GM23338 (cell line): Measurements from ENCODE around the gene ASTN1. TPM values are rescaled to one million over a fixed set of nuclear protein-coding genes. Genes with fewer than 3 reads are reported as not detected.

ENCODE experiments used
- ATAC-seq: fragments of 200-7000 bp; cut with Tn5 transposase; 3 replicates; pipeline ENCODE4 v1.9.1; 2020
- DNase-seq: peaks from one replicate; pipeline ENCODE4 v3.0.0-alpha.2; 2015; ENCODE audit warnings: low spot score
- H2AFZ ChIP-seq: fragments of 200-600 bp; sonication (generic); 2 replicates; pipeline ENCODE4 v1.8.0; 2016; ENCODE audit warnings: antibody characterized with exemption, mild to moderate bottlenecking, moderate library complexity
- H3F3A ChIP-seq: fragments of 200-600 bp; sonication (generic); replicated peaks from 2 replicates; pipeline ENCODE4 v1.8.0; 2017; ENCODE audit warnings: antibody characterized with exemption, mixed run types, low read depth
- H3K27ac ChIP-seq: fragments of 200-600 bp; sonication (generic); 2 replicates; pipeline ENCODE4 v1.6.1; 2016; ENCODE audit warnings: low read depth
- H3K27me3 ChIP-seq: fragments of 200-600 bp; sonication (generic); 2 replicates; pipeline ENCODE4 v1.8.0; 2016; ENCODE audit warnings: mild to moderate bottlenecking, mixed run types, moderate library complexity; ENCODE audit not compliant: insufficient read depth
- H3K36me3 ChIP-seq: fragments of 200-600 bp; sonication (generic); 2 replicates; pipeline ENCODE4 v1.8.0; 2016; ENCODE audit warnings: mild to moderate bottlenecking; ENCODE audit not compliant: insufficient read depth
- H3K4me1 ChIP-seq: fragments of 200-600 bp; sonication (generic); 2 replicates; pipeline ENCODE4 v1.8.0; 2016; ENCODE audit warnings: mild to moderate bottlenecking, moderate library complexity; ENCODE audit not compliant: insufficient read depth
- H3K4me2 ChIP-seq: fragments of 200-600 bp; sonication (generic); 2 replicates; pipeline ENCODE4 v1.7.1; 2017; ENCODE audit warnings: mixed run types
- H3K4me3 ChIP-seq: fragments of 200-600 bp; sonication (generic); 2 replicates; pipeline ENCODE4 v1.6.1; 2016; ENCODE audit warnings: mixed run types
- H3K79me2 ChIP-seq: fragments of 200-600 bp; sonication (generic); replicated peaks from 2 replicates; pipeline ENCODE4 v1.8.0; 2017; ENCODE audit warnings: mild to moderate bottlenecking; ENCODE audit not compliant: insufficient read depth
- H3K9me2 ChIP-seq: fragments of 200-600 bp; sonication (generic); 2 replicates; pipeline ENCODE4 v1.8.0; 2017; ENCODE audit not compliant: insufficient read depth
- H4K20me1 ChIP-seq: fragments of 200-600 bp; sonication (generic); replicated peaks from 2 replicates; pipeline ENCODE4 v1.8.0; 2017; ENCODE audit warnings: mild to moderate bottlenecking; ENCODE audit not compliant: insufficient read depth
- H3K27ac Mint-ChIP-seq: 2 replicates; pipeline ENCODE4 v1.8.0; 2020; ENCODE audit warnings: inconsistent platforms, mild to moderate bottlenecking, moderate library complexity, mixed read lengths
- H3K27me3 Mint-ChIP-seq: 3 replicates; pipeline ENCODE4 v1.8.0; 2022; ENCODE audit warnings: low read depth, mild to moderate bottlenecking, moderate library complexity, mixed read lengths, inconsistent platforms; ENCODE audit not compliant: insufficient read depth, poor library complexity
- H3K36me3 Mint-ChIP-seq: 3 replicates; pipeline ENCODE4 v1.8.0; 2021; ENCODE audit warnings: low read depth, mild to moderate bottlenecking, inconsistent platforms, moderate library complexity, mixed read lengths
- H3K4me1 Mint-ChIP-seq: 3 replicates; pipeline ENCODE4 v1.8.0; 2020; ENCODE audit warnings: mild to moderate bottlenecking, inconsistent platforms, mixed read lengths
- H3K4me3 Mint-ChIP-seq: 3 replicates; pipeline ENCODE4 v1.8.0; 2021; ENCODE audit warnings: moderate library complexity, mild to moderate bottlenecking, inconsistent platforms, mixed read lengths
- H3K9me3 Mint-ChIP-seq: 3 replicates; pipeline ENCODE4 v1.8.0; 2020; ENCODE audit warnings: moderate library complexity, mild to moderate bottlenecking, inconsistent platforms, mixed read lengths
- CREB1 ChIP-seq: fragments of 250-450 bp; sonication (Bioruptor Pico); IDR thresholded peaks from 2 replicates; pipeline ENCODE4 v1.5.0; 2020; ENCODE audit warnings: low read depth, mild to moderate bottlenecking, moderate library complexity
- CTCF ChIP-seq, 2 experiments: fragments of 200-600 bp in 1 of 2; sonication (generic) in 1 of 2; conservative IDR thresholded peaks; 2 replicates each; pipeline versions ENCODE4 v1.5.1 to v1.6.1; 2016 to 2017; ENCODE audit warnings: antibody characterized with exemption in 2 of 2, low read depth in 2 of 2, mild to moderate bottlenecking in 2 of 2, moderate library complexity in 1 of 2
- ETS1 ChIP-seq: IDR thresholded peaks from 2 replicates; pipeline ENCODE4 v1.6.1; 2016; ENCODE audit warnings: antibody characterized with exemption
- EZH2 ChIP-seq: fragments of 200-600 bp; sonication (generic); IDR thresholded peaks from one replicate; pipeline ENCODE4 v1.8.0; 2017; ENCODE audit warnings: antibody characterized with exemption, mild to moderate bottlenecking, low read depth; ENCODE audit not compliant: unreplicated experiment
- JUNB ChIP-seq: IDR thresholded peaks from one replicate; pipeline ENCODE4 v1.6.1; 2016; ENCODE audit warnings: antibody characterized with exemption; ENCODE audit not compliant: unreplicated experiment
- NANOG ChIP-seq: IDR thresholded peaks from 2 replicates; pipeline ENCODE4 v1.6.1; 2016; ENCODE audit warnings: antibody characterized with exemption, borderline replicate concordance
- STAT1 ChIP-seq: IDR thresholded peaks from one replicate; pipeline ENCODE4 v1.6.1; 2016; ENCODE audit warnings: antibody characterized with exemption; ENCODE audit not compliant: unreplicated experiment
- ZNF114 ChIP-seq: fragments of 250-450 bp; sonication (Bioruptor Pico); IDR thresholded peaks from 2 replicates; pipeline ENCODE4 v1.5.0; 2020; ENCODE audit warnings: mild to moderate bottlenecking, moderate library complexity
- ZNF331 ChIP-seq: fragments of 250-450 bp; sonication (Bioruptor Pico); IDR thresholded peaks from 2 replicates; pipeline ENCODE4 v1.5.0; 2020; ENCODE audit warnings: low read depth, mild to moderate bottlenecking, moderate library complexity
- ZNF462 ChIP-seq: fragments of 250-450 bp; sonication (Bioruptor Pico); IDR thresholded peaks from 2 replicates; pipeline ENCODE4 v1.5.0; 2020; ENCODE audit warnings: mild to moderate bottlenecking, moderate library complexity
- polyA plus RNA-seq: library from polyadenylated mRNA; unstranded; fragments of >200 nt; fragmentation: Nextera tagmentation; extraction: Ambion mirVana; gene quantifications from 2 replicates; pipeline ENCODE4 v1.2.1, GENCODE V29; 2016
- total RNA-seq: library from RNA; depleted of rRNA; stranded (reverse); fragments of >200 nt; shearing (Covaris generic); gene quantifications from 2 replicates; pipeline ENCODE4 v1.2.3, GENCODE V29; 2014

ASTN1 gene
- total and polyA plus RNA-seq, 2 experiments from 2014 or later: 2.0 to 5.2 TPM

- Mint-ChIP-seq H3K4me3 (no peak overlapping the region), H3K9me3 (peaks cover 11% of the 10 kb centered on the region), H3K27ac (no peak overlapping the region), H3K36me3 (peaks cover 23% of the 10 kb centered on the region), H3K27me3 (peaks cover 2% of the 10 kb centered on the region), H3K4me1 (peaks cover 28% of the 10 kb centered on the region)
- Histone ChIP-seq H3K4me2 (no peak overlapping the region), H3K36me3 (peaks cover 5% of the 10 kb centered on the region; the same call in 1 of the 2 replicates), H3K27me3 (no peaks in the 10 kb centered on the region), H3K27ac (no peak overlapping the region), H3F3A (no peaks in the 10 kb centered on the region), H3K9me2 (peaks cover 10% of the 10 kb centered on the region; the same call in 1 of the 2 replicates), H3K4me1 (peaks cover 11% of the 10 kb centered on the region), H3K4me3 (no peak overlapping the region), H2AFZ (no peak overlapping the region), H4K20me1 (no peaks in the 10 kb centered on the region), H3K79me2 (no peaks in the 10 kb centered on the region)
- TF ChIP-seq CREB1 (CRISPR knock-in tag) (no peak), NANOG (no peak)
- ATAC-seq: no peak
- DNase-seq: no peak
Measured at GRCh38 chr1:176944606-176945005, 219.9 kb downstream of the ASTN1 start.

- ATAC-seq (no peak), DNase-seq (no peak)
- Histone ChIP-seq H3K27me3 (no peaks in the 10 kb centered on the region), H3K36me3 (peaks cover 5% of the 10 kb centered on the region; the same call in 1 of the 2 replicates), H2AFZ (no peak overlapping the region), H3K27ac (no peak overlapping the region), H3K4me3 (no peak overlapping the region), H4K20me1 (no peaks in the 10 kb centered on the region), H3K4me2 (no peak overlapping the region), H3K4me1 (peaks cover 8% of the 10 kb centered on the region), H3K9me2 (peaks cover 10% of the 10 kb centered on the region; the same call in 1 of the 2 replicates), H3K79me2 (no peaks in the 10 kb centered on the region), H3F3A (no peaks in the 10 kb centered on the region)
- H3K27me3 Mint-ChIP-seq: no peaks in the 10 kb centered on the region
- H3K9me3 Mint-ChIP-seq: peaks cover 13% of the 10 kb centered on the region
- H3K27ac Mint-ChIP-seq: no peak overlapping the region
- H3K36me3 Mint-ChIP-seq: peaks cover 25% of the 10 kb centered on the region
- peaks cover 19% of the 10 kb centered on the region for H3K4me1 Mint-ChIP-seq
- no peak overlapping the region for H3K4me3 Mint-ChIP-seq
- TF ChIP-seq ZNF114 (CRISPR knock-in tag): no peak
- no peak for TF ChIP-seq ZNF331 (CRISPR knock-in tag)
- TF ChIP-seq STAT1: no peak
- no peak for TF ChIP-seq ETS1
- TF ChIP-seq NANOG: no peak
- TF ChIP-seq ZNF462 (CRISPR knock-in tag): no peak
- TF ChIP-seq EZH2: no peak
- no peak for TF ChIP-seq JUNB
- no peak for TF ChIP-seq CTCF (conservative IDR thresholded peaks at IDR 0.05; ENCODE audit: low read depth in 2 of 2)
Measured at GRCh38 chr1:176943783-176944182, 220.7 kb downstream of the ASTN1 start.
